ENCODE measurements around the gene ACVR1B.

The ACVR1B gene

GRCh38 chr12:52019113-52019770 lies 67.7 kb downstream of the ACVR1B start:
- in situ Hi-C loops (cut with HindIII; ENCODE audit: low sequenced_read_pairs): no loop called here

GRCh38 chr12:52020539-52021336 lies 69.2 kb downstream of the ACVR1B start:
- in situ Hi-C loops (cut with HindIII; ENCODE audit: low sequenced_read_pairs): loop anchor here (5.0 kb wide), 2 partner anchors 43 to 97 kb away; no protein-coding TSS in a partner anchor

- in situ Hi-C loops (cut with HindIII; ENCODE audit: low sequenced_read_pairs): loop anchor here (5.0 kb wide), 2 partner anchors 46 to 94 kb away; no protein-coding TSS in a partner anchor
These were observed 71.3 kb downstream of the ACVR1B start for GRCh38 chr12:52022841-52023181.

GRCh38 chr12:52023182-52023975 lies 71.9 kb downstream of the ACVR1B start:
- in situ Hi-C loops (cut with HindIII; ENCODE audit: low sequenced_read_pairs): loop anchor here (5.0 kb wide), 2 partner anchors 46 to 94 kb away; no protein-coding TSS in a partner anchor

GRCh38 chr12:52023976-52024688 lies 72.6 kb downstream of the ACVR1B start:
- in situ Hi-C loops (cut with HindIII; ENCODE audit: low sequenced_read_pairs): loop anchor here (5.0 kb wide), 2 partner anchors 47 to 93 kb away; no protein-coding TSS in a partner anchor

- in situ Hi-C loops (cut with HindIII; ENCODE audit: low sequenced_read_pairs): loop anchor here (5.0 kb wide), 2 partner anchors 48 to 92 kb away; no protein-coding TSS in a partner anchor
These were observed 73.3 kb downstream of the ACVR1B start for GRCh38 chr12:52024845-52025230.

- in situ Hi-C loops (cut with HindIII; ENCODE audit: low sequenced_read_pairs): no loop called here
These were observed 74.8 kb downstream of the ACVR1B start for GRCh38 chr12:52026263-52026662.

- in situ Hi-C loops (cut with HindIII; ENCODE audit: low sequenced_read_pairs): no loop called here
These were observed 75.8 kb downstream of the ACVR1B start for GRCh38 chr12:52027085-52027843.

- in situ Hi-C loops (cut with HindIII; ENCODE audit: low sequenced_read_pairs): loop anchor here (5.0 kb wide), 1 partner anchor 63 kb away; no protein-coding TSS in a partner anchor
These were observed 78.2 kb downstream of the ACVR1B start for GRCh38 chr12:52029685-52030084.

GRCh38 chr12:52032446-52032803 lies 80.9 kb downstream of the ACVR1B start:
- in situ Hi-C loops (cut with HindIII; ENCODE audit: low sequenced_read_pairs): loop anchor here (5.0 kb wide), 1 partner anchor 60 kb away; no protein-coding TSS in a partner anchor

- in situ Hi-C loops (cut with HindIII; ENCODE audit: low sequenced_read_pairs): loop anchor here (5.0 kb wide), 1 partner anchor 59 kb away; no protein-coding TSS in a partner anchor
These were observed 81.4 kb downstream of the ACVR1B start for GRCh38 chr12:52032804-52033445.

GRCh38 chr12:52033446-52034140 lies 82.1 kb downstream of the ACVR1B start:
- in situ Hi-C loops (cut with HindIII; ENCODE audit: low sequenced_read_pairs): loop anchor here (5.0 kb wide), 1 partner anchor 59 kb away; no protein-coding TSS in a partner anchor

- in situ Hi-C loops (cut with HindIII; ENCODE audit: low sequenced_read_pairs): no loop called here
These were observed 83.7 kb downstream of the ACVR1B start for GRCh38 chr12:52035190-52035589.

- in situ Hi-C loops (cut with HindIII; ENCODE audit: low sequenced_read_pairs): no loop called here
These were observed 84.4 kb downstream of the ACVR1B start for GRCh38 chr12:52035926-52036325.

GRCh38 chr12:52036587-52037171 lies 85.2 kb downstream of the ACVR1B start:
- in situ Hi-C loops (cut with HindIII; ENCODE audit: low sequenced_read_pairs): no loop called here

GRCh38 chr12:52037248-52037861 lies 85.9 kb downstream of the ACVR1B start:
- in situ Hi-C loops (cut with HindIII; ENCODE audit: low sequenced_read_pairs): no loop called here

- in situ Hi-C loops (cut with HindIII; ENCODE audit: low sequenced_read_pairs): no loop called here
These were observed 86.9 kb downstream of the ACVR1B start for GRCh38 chr12:52038447-52038846.

- in situ Hi-C loops (cut with HindIII; ENCODE audit: low sequenced_read_pairs): no loop called here
These were observed 89.5 kb downstream of the ACVR1B start for GRCh38 chr12:52041035-52041434.
